ENCODE data around the gene TMEM238L. TPM values are rescaled to one million over a fixed set of nuclear protein-coding genes. Genes with fewer than 3 reads are reported as not detected.

The TMEM238L gene
- total RNA-seq, 4 donors from 2014 or later = 2.0 to 8.9 TPM; not detected in 2

DNA sequence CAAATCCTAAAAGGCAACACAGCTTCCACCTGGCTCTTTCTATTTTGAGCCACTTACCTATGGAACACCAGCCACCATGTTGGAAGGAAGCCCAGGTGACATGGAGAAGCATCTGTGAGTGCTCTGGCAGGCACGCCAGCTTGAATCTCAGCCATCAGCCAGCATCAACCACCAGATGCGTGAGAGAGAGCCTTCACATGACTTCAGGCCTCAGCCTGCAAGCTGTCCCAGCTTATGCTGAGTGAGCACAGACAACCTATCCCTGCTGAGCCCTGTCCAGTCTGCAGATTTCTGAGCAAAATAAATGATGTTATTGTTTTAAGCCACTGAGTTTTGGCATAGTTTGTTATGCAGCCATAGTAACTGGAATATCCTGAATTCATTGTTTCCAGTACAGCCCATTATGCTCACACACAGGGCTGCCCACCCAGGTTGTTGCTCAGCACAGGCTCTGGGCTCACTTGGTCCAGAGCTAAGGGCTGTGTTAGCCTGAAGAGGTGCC, 35.1 kb downstream of the TMEM238L start:
- Histone ChIP-seq H3K4me3 (no peak overlapping the region), H3K27ac (no peak overlapping the region), H3K9me3 (peaks cover 6% of the 10 kb centered on the region), H3K36me3 (no peaks in the 10 kb centered on the region), H3K27me3 (no peaks in the 10 kb centered on the region), H3K4me1 (peaks cover 8% of the 10 kb centered on the region)
- TF ChIP-seq EP300 (IDR thresholded peaks at IDR 0.05) (no peak), POLR2AphosphoS5 (IDR thresholded peaks at IDR 0.05) (no peak), POLR2A (IDR thresholded peaks at IDR 0.05) (no peak)
- TF ChIP-seq, protein P1, sequence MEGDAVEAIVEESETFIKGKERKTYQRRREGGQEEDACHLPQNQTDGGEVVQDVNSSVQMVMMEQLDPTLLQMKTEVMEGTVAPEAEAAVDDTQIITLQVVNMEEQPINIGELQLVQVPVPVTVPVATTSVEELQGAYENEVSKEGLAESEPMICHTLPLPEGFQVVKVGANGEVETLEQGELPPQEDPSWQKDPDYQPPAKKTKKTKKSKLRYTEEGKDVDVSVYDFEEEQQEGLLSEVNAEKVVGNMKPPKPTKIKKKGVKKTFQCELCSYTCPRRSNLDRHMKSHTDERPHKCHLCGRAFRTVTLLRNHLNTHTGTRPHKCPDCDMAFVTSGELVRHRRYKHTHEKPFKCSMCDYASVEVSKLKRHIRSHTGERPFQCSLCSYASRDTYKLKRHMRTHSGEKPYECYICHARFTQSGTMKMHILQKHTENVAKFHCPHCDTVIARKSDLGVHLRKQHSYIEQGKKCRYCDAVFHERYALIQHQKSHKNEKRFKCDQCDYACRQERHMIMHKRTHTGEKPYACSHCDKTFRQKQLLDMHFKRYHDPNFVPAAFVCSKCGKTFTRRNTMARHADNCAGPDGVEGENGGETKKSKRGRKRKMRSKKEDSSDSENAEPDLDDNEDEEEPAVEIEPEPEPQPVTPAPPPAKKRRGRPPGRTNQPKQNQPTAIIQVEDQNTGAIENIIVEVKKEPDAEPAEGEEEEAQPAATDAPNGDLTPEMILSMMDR (IDR thresholded peaks at IDR 0.05) = no peak
- peak in 1 of 2 donors; percentile 48 for DNase-seq (ENCODE audit: low spot score in 2 of 2)
- 39% methylated on average over 2 of the region's 2 CpGs for WGBS

DNA sequence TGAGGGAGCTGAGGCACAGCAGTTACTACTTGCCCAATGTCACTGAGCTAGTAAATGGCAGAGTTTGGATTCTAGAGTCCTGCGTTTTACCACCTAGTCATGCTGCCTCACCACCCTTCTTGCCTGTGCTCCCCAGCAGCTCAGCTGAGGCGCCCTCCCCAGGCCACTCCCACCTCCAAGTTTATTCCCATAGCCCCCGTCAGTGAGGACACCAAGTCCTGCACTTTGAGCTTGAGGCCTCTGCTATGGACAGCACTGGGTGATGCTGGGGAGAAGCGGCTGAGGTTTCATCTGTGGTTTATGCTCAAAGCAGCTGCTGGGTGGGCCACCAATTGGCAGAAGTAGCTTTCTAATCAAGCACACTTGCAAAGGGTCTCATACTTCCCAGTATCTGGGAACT, 36.7 kb downstream of the TMEM238L start:
- no peaks in the 10 kb centered on the region for H3K27me3 ChIP-seq
- H3K27ac ChIP-seq = no peak overlapping the region
- H3K4me3 ChIP-seq = no peak overlapping the region
- no peaks in the 10 kb centered on the region for H3K36me3 ChIP-seq
- no peaks in the 10 kb centered on the region for H3K4me1 ChIP-seq
- H3K9me3 ChIP-seq = peaks cover 3% of the 10 kb centered on the region
- TF ChIP-seq EP300 (IDR thresholded peaks at IDR 0.05) (no peak), POLR2A (IDR thresholded peaks at IDR 0.05) (no peak), POLR2AphosphoS5 (IDR thresholded peaks at IDR 0.05) (no peak)
- TF ChIP-seq, protein P1 (IDR thresholded peaks at IDR 0.05) = no peak
- 88% methylated on average over 4 of the region's 4 CpGs for WGBS
- peak in 1 of 2 donors; percentile 45 for DNase-seq (ENCODE audit: low spot score in 2 of 2)

GRCh38 chr17:10762037-10762436, 41.9 kb downstream of the TMEM238L start:
- Histone ChIP-seq H3K4me1 (no peaks in the 10 kb centered on the region), H3K9me3 (no peaks in the 10 kb centered on the region), H3K27me3 (no peaks in the 10 kb centered on the region), H3K27ac (no peak overlapping the region), H3K4me3 (no peak overlapping the region), H3K36me3 (no peaks in the 10 kb centered on the region)
- 100% methylated on average over 1 of the region's 1 CpG for WGBS
- no peak for TF ChIP-seq POLR2AphosphoS5 (IDR thresholded peaks at IDR 0.05)
- TF ChIP-seq, protein P1 (IDR thresholded peaks at IDR 0.05) = no peak
- no peak for TF ChIP-seq EP300 (IDR thresholded peaks at IDR 0.05)
- TF ChIP-seq POLR2A (IDR thresholded peaks at IDR 0.05) = no peak
- DNase-seq (ENCODE audit: low spot score in 2 of 2) = peak in 1 of 2 donors; percentile 49

GRCh38 chr17:10761281-10761680, 42.6 kb downstream of the TMEM238L start:
- 75% methylated on average over 2 of the region's 2 CpGs for WGBS
- no peak overlapping the region for H3K27ac ChIP-seq
- DNase-seq (ENCODE audit: low spot score in 2 of 2) = peak in 1 of 2 donors; percentile 37
- no peaks in the 10 kb centered on the region for H3K9me3 ChIP-seq
- H3K36me3 ChIP-seq = no peaks in the 10 kb centered on the region
- H3K27me3 ChIP-seq = no peaks in the 10 kb centered on the region
- no peaks in the 10 kb centered on the region for H3K4me1 ChIP-seq
- no peak overlapping the region for H3K4me3 ChIP-seq
- no peak for TF ChIP-seq POLR2A (IDR thresholded peaks at IDR 0.05)
- no peak for TF ChIP-seq POLR2AphosphoS5 (IDR thresholded peaks at IDR 0.05)
- no peak for TF ChIP-seq EP300 (IDR thresholded peaks at IDR 0.05)
- TF ChIP-seq, protein P1 (IDR thresholded peaks at IDR 0.05) = no peak

DNA sequence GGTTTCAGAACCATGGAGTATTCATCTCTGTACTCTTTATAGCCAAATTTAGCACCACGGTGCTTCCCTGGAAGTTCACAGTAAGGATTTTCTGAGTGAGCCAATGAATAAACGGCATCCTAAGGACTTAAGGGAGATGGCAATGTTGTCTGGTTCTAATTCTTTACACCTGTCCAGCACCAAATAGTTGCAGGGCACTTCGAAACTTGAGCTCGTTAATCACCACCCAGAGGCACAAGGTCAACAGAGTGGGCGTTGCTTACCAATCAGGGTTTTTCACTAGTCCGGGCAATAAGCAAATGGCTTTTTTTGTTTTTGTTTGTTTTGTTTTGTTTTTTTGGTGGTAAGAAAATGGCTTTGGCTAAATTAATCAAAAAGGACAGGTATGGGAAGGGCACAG, 45.8 kb downstream of the TMEM238L start:
- Histone ChIP-seq H3K4me3 (no peak overlapping the region), H3K27ac (no peak overlapping the region), H3K27me3 (no peaks in the 10 kb centered on the region), H3K4me1 (peaks cover 6% of the 10 kb centered on the region), H3K36me3 (no peaks in the 10 kb centered on the region), H3K9me3 (no peaks in the 10 kb centered on the region)
- 92% methylated on average over 6 of the region's 6 CpGs for WGBS
- TF ChIP-seq EP300 (IDR thresholded peaks at IDR 0.05) (no peak), POLR2A (IDR thresholded peaks at IDR 0.05) (no peak)
- DNase-seq (ENCODE audit: low spot score in 2 of 2) = no peak

- no peak for DNase-seq (ENCODE audit: low spot score in 2 of 2)
- no peaks in the 10 kb centered on the region for H3K27me3 ChIP-seq
- no peaks in the 10 kb centered on the region for H3K9me3 ChIP-seq
- no peak overlapping the region for H3K4me3 ChIP-seq
- H3K27ac ChIP-seq = no peak overlapping the region
- no peaks in the 10 kb centered on the region for H3K36me3 ChIP-seq
- peaks cover 6% of the 10 kb centered on the region for H3K4me1 ChIP-seq
- 83% methylated on average over 2 of the region's 2 CpGs for WGBS
- TF ChIP-seq POLR2AphosphoS5 (IDR thresholded peaks at IDR 0.05) (no peak), POLR2A (IDR thresholded peaks at IDR 0.05) (no peak)
Observed at GRCh38 chr17:10757647-10758046, 46.3 kb downstream of the TMEM238L start.
